Measurements from ENCODE around the gene DNAJC19. TPM values are rescaled to one million over a fixed set of nuclear protein-coding genes. Genes with fewer than 3 reads are reported as not detected.

Gene DNAJC19
- total RNA-seq, 2 donors from 2014 or later: 38.1 to 46.0 TPM

DNA sequence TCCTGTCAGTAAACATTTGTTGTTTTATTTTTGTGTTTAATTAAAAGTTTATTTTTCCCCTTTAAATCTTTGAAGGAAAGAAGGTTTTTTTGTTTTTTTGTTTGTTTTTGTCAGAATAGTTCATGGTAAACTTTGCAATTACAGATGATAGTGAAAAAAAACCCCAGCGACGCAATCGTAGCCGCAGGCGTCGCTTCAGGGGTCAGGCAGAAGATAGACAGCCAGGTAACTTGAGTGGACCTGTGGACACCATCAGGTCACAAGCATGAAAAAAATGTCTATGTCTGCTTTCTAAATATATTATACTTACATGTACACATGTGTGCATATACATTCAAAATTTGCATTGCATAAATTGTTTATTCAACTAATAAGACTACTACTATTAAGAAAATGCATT, 18.6 kb downstream of the DNAJC19 start:
- Histone ChIP-seq H3K27me3 (replicated peaks; ENCODE audit: insufficient read depth) (no peaks in the 10 kb centered on the region), H3K9me3 (no peaks in the 10 kb centered on the region), H3K4me3 (no peak overlapping the region), H3K4me1 (replicated peaks) (no peaks in the 10 kb centered on the region), H3K36me3 (peaks cover 0 to 4% of the 10 kb centered on the region in 2 donors), H3K27ac (no peak overlapping the region)
- TF ChIP-seq POLR2A (IDR thresholded peaks at IDR 0.05) (no peak), POLR2AphosphoS5 (IDR thresholded peaks at IDR 0.05) (no peak)
- TF ChIP-seq, protein P1, sequence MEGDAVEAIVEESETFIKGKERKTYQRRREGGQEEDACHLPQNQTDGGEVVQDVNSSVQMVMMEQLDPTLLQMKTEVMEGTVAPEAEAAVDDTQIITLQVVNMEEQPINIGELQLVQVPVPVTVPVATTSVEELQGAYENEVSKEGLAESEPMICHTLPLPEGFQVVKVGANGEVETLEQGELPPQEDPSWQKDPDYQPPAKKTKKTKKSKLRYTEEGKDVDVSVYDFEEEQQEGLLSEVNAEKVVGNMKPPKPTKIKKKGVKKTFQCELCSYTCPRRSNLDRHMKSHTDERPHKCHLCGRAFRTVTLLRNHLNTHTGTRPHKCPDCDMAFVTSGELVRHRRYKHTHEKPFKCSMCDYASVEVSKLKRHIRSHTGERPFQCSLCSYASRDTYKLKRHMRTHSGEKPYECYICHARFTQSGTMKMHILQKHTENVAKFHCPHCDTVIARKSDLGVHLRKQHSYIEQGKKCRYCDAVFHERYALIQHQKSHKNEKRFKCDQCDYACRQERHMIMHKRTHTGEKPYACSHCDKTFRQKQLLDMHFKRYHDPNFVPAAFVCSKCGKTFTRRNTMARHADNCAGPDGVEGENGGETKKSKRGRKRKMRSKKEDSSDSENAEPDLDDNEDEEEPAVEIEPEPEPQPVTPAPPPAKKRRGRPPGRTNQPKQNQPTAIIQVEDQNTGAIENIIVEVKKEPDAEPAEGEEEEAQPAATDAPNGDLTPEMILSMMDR (IDR thresholded peaks at IDR 0.05): no peak
- WGBS: 96% methylated on average over 6 of the region's 6 CpGs
- no peak for DNase-seq (ENCODE audit: low spot score)
- intact Hi-C loops (cut with DNase I): no loop called here

DNA sequence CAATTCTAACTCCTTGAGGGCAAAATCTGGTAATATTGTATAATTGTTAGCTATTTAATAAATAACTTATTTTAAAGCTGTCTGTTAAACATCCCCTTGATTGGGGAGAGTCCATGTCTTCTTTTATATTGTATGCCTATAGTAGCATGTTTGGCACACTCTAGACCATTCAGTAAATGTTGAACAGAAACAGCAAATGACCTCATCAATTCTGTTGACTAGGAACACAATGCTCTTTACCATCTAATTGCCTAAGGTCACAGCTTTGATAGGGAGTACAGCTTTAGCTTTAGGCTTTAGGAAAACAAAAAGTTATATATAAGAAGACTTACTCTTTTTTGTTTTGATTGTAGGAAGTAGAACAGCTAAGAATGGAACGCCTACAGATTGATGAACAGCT, 27.0 kb downstream of the DNAJC19 start:
- Histone ChIP-seq H3K36me3 (no peaks in the 10 kb centered on the region), H3K27ac (no peak overlapping the region), H3K9me3 (no peaks in the 10 kb centered on the region), H3K4me3 (no peak overlapping the region), H3K4me1 (replicated peaks) (no peaks in the 10 kb centered on the region), H3K27me3 (replicated peaks; ENCODE audit: insufficient read depth) (no peaks in the 10 kb centered on the region)
- DNase-seq (ENCODE audit: low spot score): no peak
- WGBS: 100% methylated on average over 1 of the region's 1 CpG
- TF ChIP-seq POLR2A (IDR thresholded peaks at IDR 0.05) (no peak), POLR2AphosphoS5 (IDR thresholded peaks at IDR 0.05) (no peak)
- TF ChIP-seq, protein P1 (IDR thresholded peaks at IDR 0.05): no peak
- intact Hi-C loops (cut with DNase I): no loop called here

DNA sequence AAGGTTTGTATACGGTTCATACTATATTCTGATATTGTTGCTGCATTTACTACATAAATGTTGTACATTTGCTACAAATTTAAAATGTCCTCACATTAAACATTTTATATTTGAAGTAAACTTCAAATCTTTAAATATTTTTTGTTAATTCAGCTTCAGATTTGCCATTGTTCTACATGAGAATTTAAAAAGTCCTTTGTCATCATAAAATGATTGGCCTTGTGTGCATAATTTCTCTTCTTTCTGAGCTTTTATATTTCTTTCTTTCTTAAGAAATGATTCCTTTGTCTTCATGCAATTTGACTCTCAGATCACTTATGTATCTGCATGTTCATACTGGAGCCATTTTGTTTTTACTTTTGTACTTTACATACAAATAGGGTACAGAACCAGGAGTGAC, 28.0 kb downstream of the DNAJC19 start:
- no peaks in the 10 kb centered on the region for H3K9me3 ChIP-seq
- H3K4me3 ChIP-seq: no peak overlapping the region
- WGBS: 93% methylated on average over 1 of the region's 1 CpG
- H3K27ac ChIP-seq: no peak overlapping the region
- TF ChIP-seq POLR2A (IDR thresholded peaks at IDR 0.05) (no peak), POLR2AphosphoS5 (IDR thresholded peaks at IDR 0.05) (no peak)
- TF ChIP-seq, protein P1 (IDR thresholded peaks at IDR 0.05): no peak
- no peak for DNase-seq (ENCODE audit: low spot score)
- intact Hi-C loops (cut with DNase I): no loop called here
- H3K4me1 ChIP-seq (replicated peaks): no peaks in the 10 kb centered on the region
- H3K27me3 ChIP-seq (replicated peaks; ENCODE audit: insufficient read depth): no peaks in the 10 kb centered on the region
- no peaks in the 10 kb centered on the region for H3K36me3 ChIP-seq

DNA sequence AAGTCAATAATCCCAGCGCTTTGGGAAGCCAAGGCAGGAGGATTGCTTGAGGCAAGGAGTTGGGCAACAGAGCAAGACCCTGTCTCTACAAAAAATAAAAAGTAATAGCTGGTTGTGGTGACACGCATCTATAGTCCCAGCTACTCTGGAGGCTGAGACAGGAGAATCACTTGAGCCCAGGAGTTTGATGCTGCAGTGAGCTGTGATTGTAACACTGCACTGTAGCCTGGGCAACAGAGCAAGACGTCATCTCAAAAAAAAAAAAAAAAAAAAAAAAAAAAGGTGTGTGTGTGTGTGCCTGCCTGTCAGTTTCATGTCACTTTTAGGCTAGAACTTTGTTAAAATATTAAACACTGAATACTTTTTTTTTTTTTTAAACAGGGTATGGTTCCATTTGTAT, 28.4 kb downstream of the DNAJC19 start:
- no peak for TF ChIP-seq POLR2AphosphoS5 (IDR thresholded peaks at IDR 0.05)
- no peak for TF ChIP-seq POLR2A (IDR thresholded peaks at IDR 0.05)
- TF ChIP-seq, protein P1 (IDR thresholded peaks at IDR 0.05): no peak
- no peaks in the 10 kb centered on the region for H3K9me3 ChIP-seq
- H3K27me3 ChIP-seq (replicated peaks; ENCODE audit: insufficient read depth): no peaks in the 10 kb centered on the region
- H3K36me3 ChIP-seq: no peaks in the 10 kb centered on the region
- no peak for DNase-seq (ENCODE audit: low spot score)
- WGBS: 81% methylated on average over 3 of the region's 3 CpGs
- no peak overlapping the region for H3K4me3 ChIP-seq
- H3K4me1 ChIP-seq (replicated peaks): no peaks in the 10 kb centered on the region
- no peak overlapping the region for H3K27ac ChIP-seq
- intact Hi-C loops (cut with DNase I): no loop called here

DNA sequence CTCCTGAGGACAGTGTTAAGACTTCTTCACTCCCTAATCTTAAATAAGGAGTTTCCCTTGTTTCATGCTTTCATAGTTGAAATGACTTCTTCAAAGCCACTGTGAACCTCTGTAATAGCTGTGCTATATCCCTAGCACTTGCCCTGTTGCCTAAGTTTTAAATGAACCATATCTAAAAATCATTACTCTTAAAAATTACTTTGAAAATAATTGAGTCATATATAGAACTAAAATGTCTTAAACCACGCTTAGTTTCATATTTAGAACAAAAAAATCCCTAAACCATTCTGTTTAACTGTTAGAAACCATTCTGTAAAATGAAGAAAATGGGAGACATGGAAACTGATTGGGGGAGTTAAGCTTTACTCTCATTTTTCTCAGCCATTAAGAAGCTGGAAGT, 29.8 kb downstream of the DNAJC19 start:
- TF ChIP-seq POLR2A (IDR thresholded peaks at IDR 0.05) (no peak), POLR2AphosphoS5 (IDR thresholded peaks at IDR 0.05) (no peak)
- TF ChIP-seq, protein P1 (IDR thresholded peaks at IDR 0.05): no peak
- H3K27me3 ChIP-seq (replicated peaks; ENCODE audit: insufficient read depth): no peaks in the 10 kb centered on the region
- H3K4me1 ChIP-seq (replicated peaks): no peaks in the 10 kb centered on the region
- H3K4me3 ChIP-seq: no peak overlapping the region
- no peak for DNase-seq (ENCODE audit: low spot score)
- H3K9me3 ChIP-seq: no peaks in the 10 kb centered on the region
- no peak overlapping the region for H3K27ac ChIP-seq
- H3K36me3 ChIP-seq: no peaks in the 10 kb centered on the region
- WGBS: 84% methylated on average over 1 of the region's 1 CpG
- intact Hi-C loops (cut with DNase I): no loop called here

Measured in prostate gland (tissue), 2 donors.